HG02852 (cell line): ENCODE results near the gene VPS13D.
"Not testable (repeated sequence)": the region's sequence is repeated elsewhere in the genome, so short reads cannot be mapped to it uniquely, and the experiment has no call there.

ENCODE experiments used
- ATAC-seq: cut with Tn5 transposase; IDR thresholded peaks from one replicate; pipeline ENCODE4 v1.9.1; 2021; ENCODE audit warnings: mild to moderate bottlenecking, moderate library complexity; ENCODE audit not compliant: unreplicated experiment

The VPS13D gene

DNA sequence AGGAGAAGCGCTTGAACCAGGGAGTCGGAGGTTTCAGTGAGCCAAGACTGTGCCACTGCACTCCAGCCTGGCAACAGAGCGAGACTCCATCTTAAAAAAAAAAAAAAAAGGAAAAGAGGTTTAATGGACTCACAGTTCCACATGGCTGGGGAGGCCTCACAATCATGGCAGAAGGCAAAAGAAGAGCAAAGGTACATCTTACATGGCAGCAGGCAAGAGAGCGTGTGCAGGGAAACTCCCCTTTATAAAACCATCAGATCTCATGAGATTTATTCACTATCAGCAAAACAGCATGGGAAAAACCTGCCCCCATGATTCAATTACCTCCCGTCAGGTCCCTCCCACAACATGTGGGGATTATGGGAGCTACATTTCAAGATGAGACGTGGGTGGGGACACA lies 5.7 kb upstream of the VPS13D start:
- not testable (repeated sequence) for ATAC-seq

- ATAC-seq: no peak
Measured at GRCh38 chr1:12228979-12229378, 851 bp upstream of the VPS13D start.

- no peak for ATAC-seq
Measured at GRCh38 chr1:12229386-12229834, 420 bp upstream of the VPS13D start.

GRCh38 chr1:12230549-12231275 lies 882 bp downstream of the VPS13D start:
- ATAC-seq: peak; percentile 24

DNA sequence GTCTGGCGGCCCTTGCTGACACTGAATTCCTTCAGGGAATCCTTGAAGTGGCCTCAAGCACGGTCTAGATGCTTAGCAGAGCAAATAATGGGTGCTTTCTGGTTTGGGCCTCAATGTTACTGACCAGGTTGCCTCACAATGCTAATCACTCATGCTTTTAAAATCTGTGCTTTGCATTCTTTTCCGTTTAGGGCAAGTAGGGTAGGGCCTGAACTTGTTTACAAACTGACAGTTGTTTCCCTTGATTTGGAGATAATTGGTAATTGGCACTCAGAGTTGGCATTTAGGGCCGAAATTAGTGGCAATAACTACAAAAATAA lies 1.4 kb downstream of the VPS13D start:
- no peak for ATAC-seq

DNA sequence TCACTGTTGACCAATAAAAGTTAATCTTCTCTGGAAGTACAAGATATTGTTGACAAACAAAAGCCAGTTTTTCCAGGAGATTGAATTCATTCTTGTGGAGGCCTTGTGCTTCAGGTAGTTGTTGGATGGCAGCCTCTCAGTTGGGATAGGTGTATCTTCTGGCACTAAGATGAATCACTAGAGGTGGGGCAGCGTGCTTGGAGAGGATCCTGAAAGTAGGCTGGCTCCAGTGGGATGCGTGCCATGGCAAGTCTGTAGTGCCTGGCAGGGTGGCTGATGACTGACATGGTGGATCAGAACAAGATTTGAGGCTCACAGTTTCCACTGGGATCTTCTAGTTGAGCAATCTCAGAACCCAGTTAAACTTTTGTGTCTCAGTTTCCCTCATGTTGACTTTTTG lies 2.4 kb downstream of the VPS13D start:
- ATAC-seq: no peak

- ATAC-seq: no peak
Measured at GRCh38 chr1:12244078-12244477, 14.2 kb downstream of the VPS13D start.

- ATAC-seq: no peak
Measured at GRCh38 chr1:12244585-12244984, 14.8 kb downstream of the VPS13D start.

GRCh38 chr1:12245116-12245515 lies 15.3 kb downstream of the VPS13D start:
- ATAC-seq: no peak

DNA sequence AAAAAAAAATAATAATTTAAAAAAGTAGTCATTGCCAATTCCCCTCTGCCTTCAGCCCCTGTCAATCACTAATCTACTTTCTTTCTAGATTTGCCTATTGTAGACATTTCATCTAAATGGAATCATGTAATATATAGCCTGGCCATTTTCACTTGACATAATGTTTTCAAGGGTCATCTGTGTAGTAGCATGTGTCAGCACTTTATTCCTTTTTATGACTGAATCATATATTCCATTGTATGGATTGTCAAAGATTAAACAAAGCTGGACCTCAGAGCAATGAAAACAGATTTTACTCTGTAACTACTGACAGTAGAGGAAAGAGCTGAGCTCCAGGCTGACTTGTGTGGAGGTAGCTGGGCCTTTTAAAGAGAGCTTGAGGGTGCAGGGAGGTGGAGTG lies 15.9 kb downstream of the VPS13D start:
- no peak for ATAC-seq

DNA sequence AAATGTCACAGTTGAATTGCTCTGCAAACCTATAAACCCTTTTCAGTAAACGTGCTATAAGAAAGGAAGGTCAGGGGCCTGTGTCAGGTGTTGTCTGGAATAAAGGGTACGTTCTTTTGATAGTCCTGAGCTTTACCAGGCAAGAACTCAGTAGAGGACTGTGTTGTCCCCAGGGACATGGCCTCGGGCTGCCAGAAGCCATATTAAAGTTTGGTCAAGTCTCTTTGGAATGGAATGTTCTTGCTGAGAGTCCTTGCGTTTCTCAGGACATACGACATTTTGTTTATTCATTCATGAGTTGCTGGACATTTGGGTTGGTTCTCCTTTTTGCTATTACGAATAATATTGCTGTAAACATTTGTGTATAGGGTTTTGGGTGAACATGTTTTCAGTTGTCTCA lies 16.8 kb downstream of the VPS13D start:
- ATAC-seq: no peak

- ATAC-seq: no peak
Measured at GRCh38 chr1:12249181-12249580, 19.4 kb downstream of the VPS13D start.

- no peak for ATAC-seq
Measured at GRCh38 chr1:12249748-12250147, 19.9 kb downstream of the VPS13D start.

- ATAC-seq: no peak
Measured at GRCh38 chr1:12251442-12251841, 21.6 kb downstream of the VPS13D start.

- ATAC-seq: no peak
Measured at GRCh38 chr1:12255913-12256312, 26.1 kb downstream of the VPS13D start.

- ATAC-seq: no peak
Measured at GRCh38 chr1:12258272-12258671, 28.4 kb downstream of the VPS13D start.

- ATAC-seq: no peak
Measured at GRCh38 chr1:12269351-12269750, 39.5 kb downstream of the VPS13D start.

GRCh38 chr1:12271033-12271432 lies 41.2 kb downstream of the VPS13D start:
- no peak for ATAC-seq

GRCh38 chr1:12272770-12273169 lies 42.9 kb downstream of the VPS13D start:
- ATAC-seq: no peak

- ATAC-seq: no peak
Measured at GRCh38 chr1:12275370-12275769, 45.5 kb downstream of the VPS13D start.

GRCh38 chr1:12276225-12276624 lies 46.4 kb downstream of the VPS13D start:
- ATAC-seq: no peak

DNA sequence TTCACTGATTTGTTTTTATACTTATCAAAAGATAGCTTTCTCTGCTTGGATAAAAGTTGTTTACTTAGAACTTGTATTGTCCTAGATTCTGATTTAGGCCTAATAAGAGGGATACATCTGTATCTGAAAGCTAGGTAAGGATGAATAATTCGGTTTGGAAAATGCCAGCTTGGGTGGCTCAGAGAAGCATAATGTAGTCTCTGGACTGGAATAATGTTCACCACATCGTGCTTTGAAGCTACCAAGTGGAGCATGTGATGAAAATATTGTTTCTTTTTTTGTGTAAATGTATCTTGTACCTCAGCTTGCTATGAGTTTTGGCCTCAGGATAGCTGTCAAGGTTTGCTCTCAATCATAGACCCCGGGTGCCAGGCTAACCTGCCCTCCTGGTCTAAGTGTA lies 49.2 kb downstream of the VPS13D start:
- ATAC-seq: no peak

- ATAC-seq: no peak
Measured at GRCh38 chr1:12279728-12280464, 50.1 kb downstream of the VPS13D start.
